Endothelial cell of umbilical vein (primary cell): Measurements from ENCODE around the gene EPB42.

Experiments used
- CTCF ChIP-seq, 2 donors: IDR thresholded peaks; 1 replicate in 1 of 2; 2 replicates in 1 of 2; pipeline ENCODE4 v1.5.1; 2011; ENCODE audit warnings: low read length in 2 of 2, mild to moderate bottlenecking in 2 of 2, moderate library complexity in 2 of 2, control low read depth in 1 of 2, inconsistent platforms in 1 of 2, low read depth in 1 of 2; ENCODE audit not compliant: insufficient read depth in 1 of 2; ENCODE audit errors: extremely low read depth in 1 of 2
- EZH2 ChIP-seq: IDR thresholded peaks from 2 replicates; pipeline ENCODE4 v1.6.1; 2012; ENCODE audit warnings: borderline replicate concordance, low read depth, mild to moderate bottlenecking, moderate library complexity, low read length, inconsistent platforms; ENCODE audit not compliant: severe bottlenecking
- FOS ChIP-seq: IDR thresholded peaks from 2 replicates; pipeline ENCODE4 v1.6.1; 2011; ENCODE audit warnings: mild to moderate bottlenecking, low read length, moderate library complexity, borderline replicate concordance; ENCODE audit not compliant: insufficient read depth
- MAX ChIP-seq: IDR thresholded peaks from 2 replicates; pipeline ENCODE4 v1.6.1; 2011; ENCODE audit not compliant: insufficient read depth, insufficient read length
- MYC ChIP-seq: IDR thresholded peaks from one replicate; pipeline ENCODE4 v1.6.1; 2011; ENCODE audit warnings: mild to moderate bottlenecking, low read depth, low read length
- POLR2A ChIP-seq: IDR thresholded peaks from 2 replicates; pipeline ENCODE4 v1.6.1; 2012; ENCODE audit warnings: low read depth, mild to moderate bottlenecking, control low read depth, low read length
- POLR2AphosphoS5 ChIP-seq: IDR thresholded peaks from 2 replicates; pipeline ENCODE4 v1.6.1; 2012; ENCODE audit warnings: low read depth, mild to moderate bottlenecking, control low read depth, low read length, moderate library complexity; ENCODE audit not compliant: insufficient read depth

- no peak for TF ChIP-seq CTCF (IDR thresholded peaks at IDR 0.05; ENCODE audit: extremely low read depth in 1 of 2, insufficient read depth in 1 of 2, low read depth in 1 of 2, low read length in 2 of 2)
- no peak for TF ChIP-seq POLR2A
- TF ChIP-seq FOS, result no peak
- no peak for TF ChIP-seq MAX
- no peak for TF ChIP-seq MYC
- no peak for TF ChIP-seq EZH2
- TF ChIP-seq POLR2AphosphoS5, result no peak
Observed at GRCh38 chr15:43260011-43260615, 39.3 kb upstream of the EPB42 start.
